Fibroblast of lung (primary cell): Measurements from ENCODE around the gene SUN3. TPM values are rescaled to one million over a fixed set of nuclear protein-coding genes. Genes with fewer than 3 reads are reported as not detected.

ENCODE experiments used
- DNase-seq, 2 donors: peaks; one replicate each; pipeline versions ENCODE4 v3.0.0 to v3.0.0-alpha.2; 2010; ENCODE audit warnings: low read depth in 2 of 2
- H2AFZ ChIP-seq: 2 replicates; pipeline ENCODE4 v1.5.1; 2012; ENCODE audit warnings: low read length, control low read depth, inconsistent platforms
- H3K27ac ChIP-seq: 2 replicates; pipeline ENCODE4 v1.5.1; 2011; ENCODE audit warnings: low read length, control low read depth; ENCODE audit not compliant: insufficient read depth
- H3K27me3 ChIP-seq: 2 replicates; pipeline ENCODE4 v1.5.1; 2011; ENCODE audit warnings: mild to moderate bottlenecking, low read length; ENCODE audit not compliant: control insufficient read depth, insufficient read depth
- H3K36me3 ChIP-seq: 2 replicates; pipeline ENCODE4 v1.5.1; 2011; ENCODE audit warnings: low read length; ENCODE audit not compliant: control insufficient read depth, insufficient read depth
- H3K4me1 ChIP-seq: 2 replicates; pipeline ENCODE4 v1.5.1; 2011; ENCODE audit warnings: low read length; ENCODE audit not compliant: control insufficient read depth, insufficient read depth; ENCODE audit errors: extremely low read depth
- H3K4me2 ChIP-seq: 2 replicates; pipeline ENCODE4 v1.5.1; 2011; ENCODE audit warnings: low read length, control low read depth; ENCODE audit not compliant: insufficient read depth; ENCODE audit errors: extremely low read depth
- H3K4me3 ChIP-seq, 4 experiments: fragments of 200-600 bp in 1 of 4; sonication (generic) in 1 of 4; replicated peaks in 1 of 4; 2 replicates each; pipeline ENCODE4 v1.5.1; 2011 to 2016; ENCODE audit warnings: low read length in 4 of 4, low read depth in 3 of 4, mild to moderate bottlenecking in 3 of 4, control low read depth in 2 of 4, inconsistent platforms in 1 of 4, mixed read lengths in 1 of 4; ENCODE audit not compliant: insufficient read depth in 1 of 4; ENCODE audit errors: control extremely low read depth in 1 of 4
- H3K79me2 ChIP-seq: 2 replicates; pipeline ENCODE4 v1.5.1; 2012; ENCODE audit warnings: mild to moderate bottlenecking, low read length, inconsistent platforms; ENCODE audit not compliant: control insufficient read depth, insufficient read depth
- H3K9ac ChIP-seq: 2 replicates; pipeline ENCODE4 v1.5.1; 2011; ENCODE audit warnings: mild to moderate bottlenecking, low read length, control low read depth; ENCODE audit not compliant: insufficient read depth
- H3K9me3 ChIP-seq: 2 replicates; pipeline ENCODE4 v1.5.1; 2012; ENCODE audit warnings: low read depth, low read length; ENCODE audit not compliant: control insufficient read depth, insufficient read depth
- H4K20me1 ChIP-seq: 2 replicates; pipeline ENCODE4 v1.5.1; 2011; ENCODE audit warnings: low read length; ENCODE audit not compliant: control insufficient read depth, insufficient read depth; ENCODE audit errors: extremely low read depth
- CTCF ChIP-seq, 2 donors: IDR thresholded peaks in 1 of 2; conservative IDR thresholded peaks in 1 of 2; 1 replicate in 1 of 2; 2 replicates in 1 of 2; pipeline ENCODE4 v1.5.1; 2011 to 2012; ENCODE audit warnings: low read length in 2 of 2, control low read depth in 1 of 2, inconsistent platforms in 1 of 2, low read depth in 1 of 2, mild to moderate bottlenecking in 1 of 2
- EZH2 ChIP-seq: IDR thresholded peaks from 2 replicates; pipeline ENCODE4 v1.5.1; 2012; ENCODE audit warnings: low read length, control low read depth, mild to moderate bottlenecking; ENCODE audit errors: missing control alignments
- polyA plus RNA-seq, 2 donors: library from polyadenylated mRNA; depleted of rRNA in 1 of 2; stranded (reverse) in 1 of 2; unstranded in 1 of 2; fragments of >200 nt; gene quantifications; 2 replicates each; pipeline ENCODE4 v1.2.1, GENCODE V29; 2011 to 2012; ENCODE audit warnings: missing spikeins in 1 of 2
- total RNA-seq: library from RNA; depleted of rRNA; stranded (reverse); fragments of >200 nt; gene quantifications from 2 replicates; pipeline ENCODE4 v1.2.1, GENCODE V29; 2014

Gene SUN3
- total and polyA plus RNA-seq, 2 donors (not counting 1 experiment from before 2014, with no cell fraction given): not detected

GRCh38 chr7:48038815-48039506 is 10.1 kb upstream of the SUN3 start:
- no peak for TF ChIP-seq CTCF (conservative IDR thresholded peaks at IDR 0.05 in 1 of 2, IDR thresholded peaks at IDR 0.05 in 1 of 2; ENCODE audit: low read depth in 1 of 2, low read length in 2 of 2)
- no peak for TF ChIP-seq EZH2

GRCh38 chr7:48035967-48036478 is 7.1 kb upstream of the SUN3 start:
- Histone ChIP-seq H3K4me1 (no peaks in the 10 kb centered on the region), H3K4me2 (peak overlapping the region; percentile 60), H3K79me2 (no peaks in the 10 kb centered on the region), H3K9me3 (no peaks in the 10 kb centered on the region), H2AFZ (peak overlapping the region; percentile 17), H4K20me1 (no peaks in the 10 kb centered on the region), H3K27ac (no peak overlapping the region), H3K9ac (no peak overlapping the region), H3K27me3 (peaks cover 22% of the 10 kb centered on the region), H3K4me3 (peak overlapping the region; percentile 0 to 65 (median 18)), H3K36me3 (no peaks in the 10 kb centered on the region)
- peak; percentile 35 to 42 for DNase-seq
- TF ChIP-seq EZH2 (no peak), CTCF (conservative IDR thresholded peaks at IDR 0.05 in 1 of 2, IDR thresholded peaks at IDR 0.05 in 1 of 2; ENCODE audit: low read depth in 1 of 2, low read length in 2 of 2) (no peak)

More at GRCh38 chr7:48038815-48039506, 10.1 kb upstream of the SUN3 start:
- H3K4me1 ChIP-seq: peaks cover 2% of the 10 kb centered on the region
- H3K4me2 ChIP-seq: no peak overlapping the region
- H3K9me3 ChIP-seq: no peaks in the 10 kb centered on the region
- no peak overlapping the region for H3K4me3 ChIP-seq
- DNase-seq: no peak
- no peak overlapping the region for H3K9ac ChIP-seq
- H3K27me3 ChIP-seq: peaks cover 19% of the 10 kb centered on the region
- no peaks in the 10 kb centered on the region for H4K20me1 ChIP-seq
- H3K27ac ChIP-seq: no peak overlapping the region
- H3K79me2 ChIP-seq: no peaks in the 10 kb centered on the region
- no peaks in the 10 kb centered on the region for H3K36me3 ChIP-seq
- H2AFZ ChIP-seq: no peak overlapping the region

GRCh38 chr7:48035301-48035966 is 6.5 kb upstream of the SUN3 start, which contains the start of gene C7orf57:
Gene C7orf57, plus strand, starts transcription at chr7:48035543. Its CDS starts 766 bp downstream, at chr7:48036309.
- DNase-seq: peak; percentile 78 to 87
- peak within 1 kb of the TSS; percentile 36 to 65 (median 48) for H3K4me3 ChIP-seq
- H3K36me3 ChIP-seq: no peaks in the 10 kb centered on the region
- H2AFZ ChIP-seq: peak within 1 kb of the TSS; percentile 17
- no peaks in the 10 kb centered on the region for H3K4me1 ChIP-seq
- H3K4me2 ChIP-seq: peak within 1 kb of the TSS; percentile 60
- no peaks in the 10 kb centered on the region for H3K9me3 ChIP-seq
- no peaks in the 10 kb centered on the region for H4K20me1 ChIP-seq
- H3K27ac ChIP-seq: no peak within 1 kb of the TSS
- TF ChIP-seq EZH2 (peak; percentile 78), CTCF (conservative IDR thresholded peaks at IDR 0.05 in 1 of 2, IDR thresholded peaks at IDR 0.05 in 1 of 2; ENCODE audit: low read depth in 1 of 2, low read length in 2 of 2) (no peak)
- no peaks in the 10 kb centered on the region for H3K79me2 ChIP-seq
- peaks cover 22% of the 10 kb centered on the region for H3K27me3 ChIP-seq
- peak within 1 kb of the TSS; percentile 42 for H3K9ac ChIP-seq
